Activated T-helper 1 cell treated with anti-CD3 and anti-CD28 coated beads, Interleukin-12 subunit alpha, Interleukin-12 subunit beta, Interleukin-2, Interleukin-4 antibody, amounts not matched to agents 30 ng/mL and 10 ng/mL and 1 ng/mL, durations not matched to agents 14 hours and 24 hours and 36 hours (primary cell): ENCODE data around the gene SLC12A8. TPM values are rescaled to one million over a fixed set of nuclear protein-coding genes. Genes with fewer than 3 reads are reported as not detected.

Source experiments
- DNase-seq: peaks from one replicate; pipeline ENCODE4 v3.0.0; 2021; ENCODE audit warnings: low spot score
- H3K27ac Mint-ChIP-seq: one replicate; pipeline ENCODE4 v1.8.0; 2021; ENCODE audit warnings: mild to moderate bottlenecking, mixed read lengths
- H3K27me3 Mint-ChIP-seq: one replicate; pipeline ENCODE4 v1.8.0; 2022; ENCODE audit warnings: mild to moderate bottlenecking, moderate library complexity, mixed read lengths; ENCODE audit not compliant: insufficient read depth
- H3K36me3 Mint-ChIP-seq: one replicate; pipeline ENCODE4 v1.8.0; 2021; ENCODE audit warnings: low read depth, mixed read lengths
- H3K4me1 Mint-ChIP-seq: one replicate; pipeline ENCODE4 v1.8.0; 2021; ENCODE audit warnings: low read depth, mixed read lengths
- H3K4me3 Mint-ChIP-seq: one replicate; pipeline ENCODE4 v1.8.0; 2021; ENCODE audit warnings: mild to moderate bottlenecking, moderate library complexity, mixed read lengths
- H3K9me3 Mint-ChIP-seq: one replicate; pipeline ENCODE4 v1.8.0; 2021; ENCODE audit warnings: mixed read lengths
- intact Hi-C: fragments of 100-400 bp; cut with micrococcal nuclease; formaldehyde crosslinking; loops from one replicate; pipeline ENCODE4 v1.15.1; 2024
- total RNA-seq: library from RNA; stranded (reverse); gene quantifications from 2 replicates; pipeline ENCODE4 v1.2.3, GENCODE V29; 2022

Gene SLC12A8
- total RNA-seq, 1 donor from 2014 or later: 1.1 TPM

- no peak for DNase-seq
- intact Hi-C loops: no loop called here
- H3K4me3 Mint-ChIP-seq: no peak overlapping the region
- H3K36me3 Mint-ChIP-seq: no peaks in the 10 kb centered on the region
- H3K27ac Mint-ChIP-seq: no peak overlapping the region
- peaks cover 51% of the 10 kb centered on the region for H3K27me3 Mint-ChIP-seq
- no peaks in the 10 kb centered on the region for H3K9me3 Mint-ChIP-seq
- H3K4me1 Mint-ChIP-seq: peaks cover 19% of the 10 kb centered on the region
These were observed 941 bp downstream of the SLC12A8 start for GRCh38 chr3:125211523-125212090.

- no peaks in the 10 kb centered on the region for H3K36me3 Mint-ChIP-seq
- H3K4me3 Mint-ChIP-seq: no peak overlapping the region
- intact Hi-C loops: loop anchor here (10.0 kb wide), 1 partner anchor 443 kb away; no protein-coding TSS in a partner anchor
- H3K4me1 Mint-ChIP-seq: no peaks in the 10 kb centered on the region
- H3K27me3 Mint-ChIP-seq: peaks cover 42% of the 10 kb centered on the region
- no peak overlapping the region for H3K27ac Mint-ChIP-seq
- DNase-seq: no peak
- no peaks in the 10 kb centered on the region for H3K9me3 Mint-ChIP-seq
These were observed 4.5 kb downstream of the SLC12A8 start for GRCh38 chr3:125207949-125208568.

GRCh38 chr3:125207507-125207906 lies 5.0 kb downstream of the SLC12A8 start:
- no peaks in the 10 kb centered on the region for H3K9me3 Mint-ChIP-seq

GRCh38 chr3:125206934-125207333 lies 5.6 kb downstream of the SLC12A8 start:
- Mint-ChIP-seq H3K27ac (no peak overlapping the region), H3K4me3 (no peak overlapping the region), H3K9me3 (no peaks in the 10 kb centered on the region), H3K4me1 (no peaks in the 10 kb centered on the region), H3K27me3 (peaks cover 38% of the 10 kb centered on the region), H3K36me3 (no peaks in the 10 kb centered on the region)
- no peak for DNase-seq
- intact Hi-C loops: loop anchor here (10.0 kb wide), 1 partner anchor 442 kb away; no protein-coding TSS in a partner anchor

More at GRCh38 chr3:125207507-125207906, 5.0 kb downstream of the SLC12A8 start:
- Mint-ChIP-seq H3K4me1 (no peaks in the 10 kb centered on the region), H3K36me3 (no peaks in the 10 kb centered on the region), H3K4me3 (no peak overlapping the region), H3K27ac (no peak overlapping the region), H3K27me3 (peaks cover 38% of the 10 kb centered on the region)
- no peak for DNase-seq
- intact Hi-C loops: loop anchor here (10.0 kb wide), 1 partner anchor 443 kb away; no protein-coding TSS in a partner anchor

- Mint-ChIP-seq H3K9me3 (no peaks in the 10 kb centered on the region), H3K27me3 (peaks cover 21% of the 10 kb centered on the region), H3K27ac (no peak overlapping the region), H3K36me3 (no peaks in the 10 kb centered on the region), H3K4me1 (no peaks in the 10 kb centered on the region), H3K4me3 (no peak overlapping the region)
- intact Hi-C loops: loop anchor here (5.0 to 10.0 kb wide), 2 partner anchors 151 to 439 kb away; no protein-coding TSS in a partner anchor
- DNase-seq: no peak
These were observed 8.8 kb downstream of the SLC12A8 start for GRCh38 chr3:125203731-125204130.

GRCh38 chr3:125202197-125202596 lies 10.4 kb downstream of the SLC12A8 start:
- no peak overlapping the region for H3K4me3 Mint-ChIP-seq
- DNase-seq: no peak
- H3K27ac Mint-ChIP-seq: no peak overlapping the region
- H3K36me3 Mint-ChIP-seq: no peaks in the 10 kb centered on the region
- no peaks in the 10 kb centered on the region for H3K4me1 Mint-ChIP-seq
- intact Hi-C loops: loop anchor here (1.0 to 10.0 kb wide), 4 partner anchors 150 to 437 kb away; no protein-coding TSS in a partner anchor
- peaks cover 28% of the 10 kb centered on the region for H3K27me3 Mint-ChIP-seq
- H3K9me3 Mint-ChIP-seq: no peaks in the 10 kb centered on the region

GRCh38 chr3:125200731-125201139 lies 11.8 kb downstream of the SLC12A8 start:
- no peak overlapping the region for H3K4me3 Mint-ChIP-seq
- H3K36me3 Mint-ChIP-seq: no peaks in the 10 kb centered on the region
- DNase-seq: no peak
- peaks cover 34% of the 10 kb centered on the region for H3K27me3 Mint-ChIP-seq
- H3K9me3 Mint-ChIP-seq: no peaks in the 10 kb centered on the region
- no peak overlapping the region for H3K27ac Mint-ChIP-seq
- intact Hi-C loops: loop anchor here (5.0 to 10.0 kb wide), 2 partner anchors 148 to 436 kb away; no protein-coding TSS in a partner anchor
- H3K4me1 Mint-ChIP-seq: no peaks in the 10 kb centered on the region

GRCh38 chr3:125194849-125195601 lies 17.5 kb downstream of the SLC12A8 start:
- Mint-ChIP-seq H3K27me3 (peaks cover 46% of the 10 kb centered on the region), H3K4me3 (no peak overlapping the region), H3K9me3 (no peaks in the 10 kb centered on the region), H3K36me3 (no peaks in the 10 kb centered on the region), H3K4me1 (peaks cover 7% of the 10 kb centered on the region), H3K27ac (no peak overlapping the region)
- no peak for DNase-seq
- intact Hi-C loops: loop anchor here (1.0 kb wide), 1 partner anchor 54 kb away; no protein-coding TSS in a partner anchor

GRCh38 chr3:125194061-125194848 lies 18.3 kb downstream of the SLC12A8 start:
- DNase-seq: no peak
- H3K27me3 Mint-ChIP-seq: peaks cover 44% of the 10 kb centered on the region
- H3K4me1 Mint-ChIP-seq: peaks cover 7% of the 10 kb centered on the region
- H3K36me3 Mint-ChIP-seq: no peaks in the 10 kb centered on the region
- H3K4me3 Mint-ChIP-seq: no peak overlapping the region
- no peak overlapping the region for H3K27ac Mint-ChIP-seq
- H3K9me3 Mint-ChIP-seq: no peaks in the 10 kb centered on the region
- intact Hi-C loops: no loop called here

GRCh38 chr3:125192190-125193035 lies 20.1 kb downstream of the SLC12A8 start:
- peaks cover 38% of the 10 kb centered on the region for H3K27me3 Mint-ChIP-seq
- no peak overlapping the region for H3K27ac Mint-ChIP-seq
- no peak overlapping the region for H3K4me3 Mint-ChIP-seq
- H3K36me3 Mint-ChIP-seq: no peaks in the 10 kb centered on the region
- intact Hi-C loops: no loop called here
- DNase-seq: no peak
- H3K4me1 Mint-ChIP-seq: peaks cover 7% of the 10 kb centered on the region
- H3K9me3 Mint-ChIP-seq: no peaks in the 10 kb centered on the region

- Mint-ChIP-seq H3K4me1 (peaks cover 7% of the 10 kb centered on the region), H3K27ac (no peak overlapping the region), H3K36me3 (no peaks in the 10 kb centered on the region), H3K4me3 (no peak overlapping the region), H3K27me3 (peaks cover 33% of the 10 kb centered on the region), H3K9me3 (no peaks in the 10 kb centered on the region)
- intact Hi-C loops: no loop called here
- DNase-seq: no peak
These were observed 20.8 kb downstream of the SLC12A8 start for GRCh38 chr3:125191730-125192129.

GRCh38 chr3:125191256-125191655 lies 21.3 kb downstream of the SLC12A8 start:
- H3K4me1 Mint-ChIP-seq: peaks cover 7% of the 10 kb centered on the region
- no peak for DNase-seq
- H3K9me3 Mint-ChIP-seq: no peaks in the 10 kb centered on the region
- H3K27me3 Mint-ChIP-seq: peaks cover 31% of the 10 kb centered on the region
- H3K4me3 Mint-ChIP-seq: no peak overlapping the region
- intact Hi-C loops: no loop called here
- H3K27ac Mint-ChIP-seq: no peak overlapping the region
- H3K36me3 Mint-ChIP-seq: no peaks in the 10 kb centered on the region
